GM21576 (cell line): ENCODE measurements around the gene MTUS2.

Source experiments
- ATAC-seq: cut with Tn5 transposase; IDR thresholded peaks from one replicate; pipeline ENCODE4 v1.9.1; 2021; ENCODE audit warnings: mild to moderate bottlenecking, moderate library complexity; ENCODE audit not compliant: unreplicated experiment

The MTUS2 gene

GRCh38 chr13:29473166-29473565 lies 653.0 kb downstream of the MTUS2 start:
- ATAC-seq = no peak

DNA sequence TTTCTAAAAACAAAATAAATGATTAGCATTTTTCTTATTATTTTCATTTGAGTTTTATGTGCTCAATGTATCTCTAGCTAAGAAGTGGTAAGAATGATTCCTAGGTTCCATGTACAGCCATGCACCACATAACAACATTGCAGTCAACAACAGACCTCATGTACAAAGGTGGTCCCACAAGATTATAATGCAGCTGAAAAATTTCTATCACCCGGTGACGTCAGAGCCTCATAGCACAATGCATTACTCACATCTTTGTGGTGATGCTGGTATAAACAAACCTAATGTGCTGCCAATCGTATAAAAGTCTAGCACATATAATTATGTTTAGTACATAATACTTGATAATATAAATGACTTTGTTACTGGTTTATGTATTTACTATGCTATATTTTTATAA lies 654.9 kb downstream of the MTUS2 start:
- no peak for ATAC-seq

DNA sequence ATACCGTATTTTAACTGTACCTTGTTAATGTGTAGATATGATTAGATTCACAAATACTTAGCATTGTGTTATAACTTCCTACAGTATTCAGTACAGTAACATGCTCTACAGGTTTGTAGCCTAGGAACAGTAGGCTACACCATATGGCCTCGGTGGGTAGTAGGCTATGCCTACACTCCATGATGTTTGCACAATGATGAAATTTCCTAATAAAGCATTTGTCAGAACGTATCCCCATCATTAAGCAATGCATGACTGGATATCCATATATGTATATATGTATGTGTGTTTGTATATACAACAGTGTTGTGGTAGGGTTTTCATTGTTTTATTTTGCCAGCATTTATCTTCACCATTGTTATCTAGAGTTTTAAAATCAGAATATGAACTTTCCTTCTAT lies 655.9 kb downstream of the MTUS2 start:
- no peak for ATAC-seq

GRCh38 chr13:29479716-29480492 lies 659.8 kb downstream of the MTUS2 start:
- ATAC-seq = no peak

GRCh38 chr13:29480893-29481525 lies 660.9 kb downstream of the MTUS2 start:
- ATAC-seq = no peak

GRCh38 chr13:29481603-29482002 lies 661.5 kb downstream of the MTUS2 start:
- ATAC-seq = no peak

DNA sequence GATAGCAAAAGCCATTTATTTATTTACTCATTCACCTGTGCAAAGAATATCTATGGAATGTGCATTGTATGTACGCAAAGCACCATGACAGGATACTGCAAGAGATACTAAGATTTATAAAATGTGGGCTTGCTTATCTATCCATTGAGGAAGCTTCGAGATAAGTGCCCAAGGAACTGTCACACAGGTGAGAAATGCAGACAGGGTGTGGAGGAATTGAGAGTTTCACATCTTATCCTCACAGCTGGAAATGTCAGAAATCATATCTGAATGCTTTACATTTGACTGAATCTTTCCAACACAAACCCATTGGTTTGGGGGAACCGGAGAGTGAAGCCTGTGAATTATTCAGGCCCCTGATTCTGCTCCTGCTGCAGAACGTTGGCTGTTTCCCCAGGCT lies 662.4 kb downstream of the MTUS2 start:
- ATAC-seq = no peak

DNA sequence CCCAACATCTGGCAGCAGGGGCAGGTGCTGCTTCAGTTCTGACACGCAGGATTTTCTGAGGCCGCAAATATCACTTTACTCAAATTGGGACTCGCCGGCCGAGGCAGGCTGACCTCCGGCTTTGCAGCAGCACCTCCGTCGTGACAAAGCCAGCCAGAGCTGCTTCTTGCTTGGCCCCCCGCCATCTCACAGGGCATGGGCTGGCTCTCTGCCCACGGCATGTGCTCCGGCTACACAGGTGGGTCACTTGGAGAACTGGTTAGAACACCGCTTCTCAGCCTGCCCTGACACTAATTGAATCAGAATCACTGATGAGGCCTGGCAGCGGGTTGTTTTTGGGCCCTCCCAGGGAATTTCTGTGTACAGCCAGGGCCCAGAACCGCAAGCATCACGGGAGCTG lies 663.1 kb downstream of the MTUS2 start:
- no peak for ATAC-seq

GRCh38 chr13:29483623-29484022 lies 663.5 kb downstream of the MTUS2 start:
- ATAC-seq = no peak

- ATAC-seq = no peak
Observed at GRCh38 chr13:29484236-29484635, 664.1 kb downstream of the MTUS2 start.

DNA sequence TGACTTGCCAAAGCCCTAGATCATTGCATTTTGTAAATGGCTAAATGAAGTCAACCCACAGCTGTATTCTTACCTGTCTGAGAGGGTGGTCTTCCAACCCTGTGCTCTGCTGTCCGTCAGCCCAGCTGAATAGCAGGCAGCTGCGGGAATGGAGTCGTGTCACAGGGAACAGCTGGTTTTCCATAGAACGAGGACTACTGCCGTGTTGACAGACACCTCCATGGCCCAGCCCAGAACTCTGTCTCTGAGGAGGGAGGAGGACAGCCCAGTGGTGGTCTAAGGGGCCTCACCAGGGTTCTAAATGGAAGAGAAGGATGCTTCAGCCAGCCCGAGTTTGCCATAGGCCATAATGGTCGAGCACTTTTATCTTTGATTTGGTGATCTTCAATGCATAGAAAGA lies 664.7 kb downstream of the MTUS2 start:
- no peak for ATAC-seq

DNA sequence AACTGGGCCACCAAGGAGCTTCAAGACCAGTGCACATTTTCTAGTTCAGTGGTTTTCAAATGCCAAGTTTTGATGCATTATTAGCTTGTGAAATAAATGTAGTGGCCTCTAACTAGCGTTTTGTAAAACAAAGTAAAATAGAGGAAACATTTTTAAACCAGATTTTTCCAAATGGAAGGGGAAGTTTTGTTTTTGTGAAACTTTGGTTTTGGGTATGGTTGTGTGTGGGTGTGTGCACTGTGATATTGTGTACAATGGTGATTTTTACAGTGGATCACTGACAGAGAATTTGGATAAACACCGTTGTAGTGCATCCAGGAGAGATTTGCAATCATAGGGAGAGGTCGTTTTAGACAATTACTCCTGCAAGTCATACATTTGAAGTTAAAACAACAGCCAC lies 666.4 kb downstream of the MTUS2 start:
- ATAC-seq = no peak

- ATAC-seq = no peak
Observed at GRCh38 chr13:29487466-29488454, 667.6 kb downstream of the MTUS2 start.

- ATAC-seq = no peak
Observed at GRCh38 chr13:29489650-29490560, 669.8 kb downstream of the MTUS2 start.

DNA sequence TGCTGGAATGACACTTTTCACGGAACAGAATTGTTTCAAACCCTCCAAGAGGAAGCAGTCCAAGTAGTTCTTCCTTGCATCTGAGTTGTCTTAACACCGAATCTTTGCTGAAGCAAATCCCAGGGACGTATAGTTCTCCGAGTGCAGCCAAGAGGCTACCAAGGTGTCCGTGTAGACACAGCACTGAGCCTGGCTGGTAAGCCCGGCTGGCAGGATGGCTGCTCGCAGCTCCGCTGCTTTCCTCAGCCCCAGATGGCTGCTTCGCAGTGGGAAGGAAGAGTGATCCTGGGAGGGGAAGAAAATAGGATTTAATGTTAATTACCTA lies 670.4 kb downstream of the MTUS2 start:
- ATAC-seq = no peak

DNA sequence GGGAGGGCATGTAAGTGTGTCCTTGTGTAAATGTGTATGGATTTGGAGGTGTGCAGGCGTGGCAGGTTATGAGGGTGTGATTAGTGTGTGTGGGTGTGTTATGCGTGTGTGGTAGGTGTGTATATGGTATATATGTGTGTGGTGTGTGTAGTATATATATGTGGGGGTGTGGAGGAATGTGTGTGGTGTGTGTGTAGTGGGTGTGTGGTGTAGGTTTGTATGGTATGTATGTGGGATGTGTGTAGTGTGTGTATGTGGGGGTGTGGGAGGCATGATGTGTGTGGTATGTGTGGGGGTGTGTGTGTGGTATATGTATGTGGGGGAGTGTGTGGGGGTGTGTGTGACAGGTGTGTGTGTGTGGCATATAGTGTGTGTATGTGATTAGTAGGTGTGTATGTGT lies 671.1 kb downstream of the MTUS2 start:
- no peak for ATAC-seq

DNA sequence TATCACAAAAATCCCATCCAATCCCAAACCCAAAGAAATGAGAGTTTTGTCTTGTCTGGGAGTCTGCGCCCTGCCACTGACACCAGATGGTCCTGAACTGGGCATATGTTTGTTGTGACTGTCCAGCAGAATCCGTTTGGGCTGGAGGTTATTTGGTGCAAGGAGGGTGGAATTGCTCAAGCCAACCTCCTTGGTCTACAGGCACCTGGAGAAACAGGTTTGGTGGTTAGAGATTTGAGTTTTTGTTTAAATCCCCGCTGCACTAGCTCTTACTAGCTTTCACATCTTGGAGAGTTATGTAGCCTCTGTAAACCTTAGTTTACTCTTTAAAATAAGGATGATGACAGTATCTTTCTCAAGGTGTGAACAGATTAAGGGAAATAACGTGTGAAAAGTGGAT lies 673.7 kb downstream of the MTUS2 start:
- no peak for ATAC-seq

DNA sequence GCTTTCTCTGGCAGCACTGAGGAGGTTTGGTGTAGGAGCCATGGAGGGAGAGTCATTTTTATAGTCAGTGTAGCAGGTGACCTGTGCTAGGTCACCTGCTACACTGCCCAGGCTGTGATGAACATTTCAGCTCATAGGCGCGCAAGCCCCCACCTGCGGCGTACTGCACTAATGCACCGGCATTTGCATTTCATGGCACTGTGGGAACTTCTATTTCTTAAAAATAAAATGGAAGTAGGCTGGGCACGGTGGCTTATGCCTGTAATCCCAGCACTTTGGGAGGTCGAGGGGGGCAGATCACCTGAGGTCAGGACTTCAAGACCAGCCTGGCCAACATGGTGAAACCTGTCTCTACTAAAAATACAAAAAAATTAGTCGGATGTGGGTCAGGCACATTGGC lies 674.4 kb downstream of the MTUS2 start:
- no peak for ATAC-seq

DNA sequence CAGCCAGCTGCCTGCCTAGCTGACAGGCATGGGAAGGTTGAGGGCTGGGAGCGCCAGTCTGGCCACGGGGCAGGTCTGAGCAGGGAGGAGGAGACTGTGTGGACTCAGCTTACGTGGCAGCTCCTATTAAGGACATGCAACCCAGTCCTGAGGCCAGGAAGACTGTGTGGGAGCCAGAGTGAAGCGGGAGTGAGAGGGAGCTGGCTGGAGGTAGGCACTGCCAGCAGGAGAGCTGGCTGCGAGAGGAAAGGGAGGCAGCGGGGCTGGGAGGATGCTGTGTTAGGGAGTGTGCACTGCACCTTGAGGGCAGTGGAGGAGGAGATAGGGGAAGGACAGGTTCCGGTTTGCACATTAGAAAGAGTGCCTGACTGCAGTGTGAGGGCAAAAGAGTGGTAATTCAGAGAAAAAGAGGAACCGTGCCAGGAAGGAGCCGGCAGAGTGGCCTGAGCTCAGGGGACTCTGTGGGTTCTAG lies 676.1 kb downstream of the MTUS2 start:
- ATAC-seq = peak; percentile 70

GRCh38 chr13:29497137-29497654 lies 677.1 kb downstream of the MTUS2 start:
- no peak for ATAC-seq
